ENCODE measurements around the gene GPR22.

Gene GPR22

GRCh38 chr7:107469929-107470328 is at the start of gene GPR22:
TSS of gene GPR22 (plus strand) at chr7:107470057. CDS start at chr7:107474061, 4,004 bp downstream.
- DNase-seq (ENCODE audit: low read depth in 2 of 2), result no peak

GRCh38 chr7:107427462-107427861 is 42.4 kb upstream of the GPR22 start:
- DNase-seq (ENCODE audit: low read depth in 2 of 2), result no peak

GRCh38 chr7:107428642-107429041 is 41.2 kb upstream of the GPR22 start:
- no peak for DNase-seq (ENCODE audit: low read depth in 2 of 2)

GRCh38 chr7:107430057-107430456 is 39.8 kb upstream of the GPR22 start:
- DNase-seq (ENCODE audit: low read depth in 2 of 2), result no peak

- DNase-seq (ENCODE audit: low read depth in 2 of 2), result no peak
Observed at GRCh38 chr7:107432261-107432660, 37.6 kb upstream of the GPR22 start.

- no peak for DNase-seq (ENCODE audit: low read depth in 2 of 2)
Observed at GRCh38 chr7:107435749-107436148, 34.1 kb upstream of the GPR22 start.

GRCh38 chr7:107439025-107439424 is 30.8 kb upstream of the GPR22 start:
- DNase-seq (ENCODE audit: low read depth in 2 of 2), result no peak

- no peak for DNase-seq (ENCODE audit: low read depth in 2 of 2)
Observed at GRCh38 chr7:107441581-107442422, 28.1 kb upstream of the GPR22 start.

GRCh38 chr7:107442678-107443077 is 27.2 kb upstream of the GPR22 start:
- no peak for DNase-seq (ENCODE audit: low read depth in 2 of 2)

GRCh38 chr7:107446531-107446930 is 23.3 kb upstream of the GPR22 start:
- no peak for DNase-seq (ENCODE audit: low read depth in 2 of 2)

GRCh38 chr7:107446988-107447387 is 22.9 kb upstream of the GPR22 start:
- no peak for DNase-seq (ENCODE audit: low read depth in 2 of 2)

GRCh38 chr7:107450970-107451369 is 18.9 kb upstream of the GPR22 start:
- DNase-seq (ENCODE audit: low read depth in 2 of 2), result no peak

GRCh38 chr7:107453388-107453787 is 16.5 kb upstream of the GPR22 start:
- DNase-seq (ENCODE audit: low read depth in 2 of 2), result no peak

GRCh38 chr7:107461938-107462533 is 7.8 kb upstream of the GPR22 start:
- no peak for DNase-seq (ENCODE audit: low read depth in 2 of 2)

- no peak for DNase-seq (ENCODE audit: low read depth in 2 of 2)
Observed at GRCh38 chr7:107463139-107464078, 6.4 kb upstream of the GPR22 start.

- no peak for DNase-seq (ENCODE audit: low read depth in 2 of 2)
Observed at GRCh38 chr7:107464666-107465226, 5.1 kb upstream of the GPR22 start.

GRCh38 chr7:107467972-107468371 is 1.9 kb upstream of the GPR22 start:
- DNase-seq (ENCODE audit: low read depth in 2 of 2), result no peak

GRCh38 chr7:107468824-107469223 is 1.0 kb upstream of the GPR22 start:
- no peak for DNase-seq (ENCODE audit: low read depth in 2 of 2)

- no peak for DNase-seq (ENCODE audit: low read depth in 2 of 2)
Observed at GRCh38 chr7:107471292-107472070, 1.6 kb downstream of the GPR22 start.

GRCh38 chr7:107472116-107472515 is 2.3 kb downstream of the GPR22 start:
- no peak for DNase-seq (ENCODE audit: low read depth in 2 of 2)

- DNase-seq (ENCODE audit: low read depth in 2 of 2), result no peak
Observed at GRCh38 chr7:107474104-107474521, 4.3 kb downstream of the GPR22 start.
